ENCODE results near the gene CFAP97D1. TPM values are rescaled to one million over a fixed set of nuclear protein-coding genes. Genes with fewer than 3 reads are reported as not detected.

The CFAP97D1 gene
- total RNA-seq, 1 experiment from 2014 or later, result not detected

DNA sequence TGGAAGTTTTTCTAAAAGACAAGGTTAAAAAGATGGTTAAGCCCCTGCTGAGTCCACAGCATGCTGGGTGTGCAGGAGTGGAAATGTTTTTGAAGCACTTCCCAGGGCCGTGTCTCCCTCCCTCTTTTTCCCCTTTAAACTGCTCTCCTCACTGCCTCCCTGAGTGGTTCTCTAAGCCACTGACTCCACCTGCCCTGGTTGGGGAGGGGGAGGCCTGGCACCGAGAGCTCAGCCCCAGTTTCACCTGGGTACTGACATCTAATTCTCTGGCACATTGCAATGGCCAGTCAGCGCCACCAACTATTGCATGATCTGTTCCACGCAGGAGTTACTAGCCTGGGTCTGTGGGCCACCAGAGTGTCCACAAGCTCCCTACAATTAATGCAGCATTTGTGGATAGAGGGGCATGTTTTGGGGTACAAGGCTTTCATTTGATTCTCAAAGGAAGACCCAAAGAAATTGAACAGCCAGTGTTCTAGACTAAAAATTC, 30.0 kb downstream of the CFAP97D1 start:
- no peak for DNase-seq
- Histone ChIP-seq H3K4me3 (no peak overlapping the region), H3K9me3 (no peaks in the 10 kb centered on the region)

DNA sequence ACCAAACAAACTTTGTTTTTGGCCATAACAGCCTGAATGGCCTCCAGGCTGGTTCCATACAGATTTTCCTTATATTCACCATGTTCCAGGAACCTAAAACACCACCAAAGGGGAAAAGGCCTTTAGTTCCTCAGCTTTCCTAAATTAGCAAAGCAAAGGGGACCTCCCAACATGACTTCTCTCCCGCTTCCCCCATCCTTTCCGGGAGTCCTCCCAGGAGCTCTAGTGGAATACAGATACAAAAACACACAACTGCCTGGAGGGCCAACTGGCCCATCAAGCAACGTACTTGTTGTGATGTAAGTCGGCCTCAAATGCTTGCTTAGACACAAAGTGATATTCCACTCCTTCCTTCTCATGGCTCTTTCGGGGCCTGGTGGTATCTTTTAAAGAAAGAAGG, 30.6 kb downstream of the CFAP97D1 start:
- DNase-seq, result no peak
- peaks cover 39% of the 10 kb centered on the region for H3K36me3 ChIP-seq

More for the DNA sequence above, 30.0 kb downstream of the CFAP97D1 start:
- H3K27me3 ChIP-seq, result no peaks in the 10 kb centered on the region
- H3K36me3 ChIP-seq, result peaks cover 38% of the 10 kb centered on the region

DNA sequence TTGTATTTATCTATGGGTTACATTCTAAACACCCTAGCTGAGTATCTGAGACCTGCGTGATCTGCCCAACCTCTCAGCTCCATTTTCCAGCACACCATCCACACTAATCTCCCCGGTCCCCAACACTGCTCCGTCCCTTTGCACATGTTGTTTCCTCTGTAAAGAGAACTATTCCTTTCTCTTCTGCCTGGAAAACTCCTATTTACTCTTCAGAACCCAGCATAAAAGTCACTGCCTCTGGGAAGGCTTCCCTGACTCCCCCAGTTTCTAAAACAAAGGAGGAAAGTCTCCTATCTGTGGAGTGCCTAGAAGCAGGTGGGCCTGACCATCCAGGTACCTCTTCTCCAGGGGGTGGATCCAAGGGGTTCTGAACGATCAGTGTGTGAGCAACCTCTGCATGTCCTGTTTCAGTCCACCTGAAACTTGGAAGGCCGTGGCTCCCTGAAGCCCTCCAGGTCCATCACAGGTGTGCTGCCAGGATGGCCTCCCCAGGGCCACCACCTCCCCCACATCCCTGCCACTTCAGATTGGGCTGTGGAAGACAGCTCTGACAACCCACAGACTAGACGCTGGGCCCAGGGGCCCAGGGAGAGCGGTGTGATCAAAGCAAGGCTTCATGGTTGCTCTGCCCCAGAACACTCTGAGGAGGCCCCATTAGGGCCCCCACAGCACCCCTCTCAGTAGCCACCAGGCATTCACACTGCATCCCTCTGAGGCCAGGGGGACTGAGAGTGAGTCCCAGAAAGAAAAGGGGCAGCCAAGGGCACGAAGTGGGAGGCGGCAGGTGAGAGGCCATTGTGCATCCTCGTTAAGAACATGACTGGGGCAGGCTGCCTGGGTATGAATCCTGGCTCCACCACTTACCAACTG, 32.4 kb downstream of the CFAP97D1 start:
- Histone ChIP-seq H3K27me3 (no peaks in the 10 kb centered on the region), H3K36me3 (peaks cover 40% of the 10 kb centered on the region), H3K4me3 (no peak overlapping the region), H3K9me3 (no peaks in the 10 kb centered on the region)
- no peak for DNase-seq

More for the DNA sequence above, 30.6 kb downstream of the CFAP97D1 start:
- H3K27me3 ChIP-seq, result no peaks in the 10 kb centered on the region
- no peak overlapping the region for H3K4me3 ChIP-seq
- no peaks in the 10 kb centered on the region for H3K9me3 ChIP-seq

DNA sequence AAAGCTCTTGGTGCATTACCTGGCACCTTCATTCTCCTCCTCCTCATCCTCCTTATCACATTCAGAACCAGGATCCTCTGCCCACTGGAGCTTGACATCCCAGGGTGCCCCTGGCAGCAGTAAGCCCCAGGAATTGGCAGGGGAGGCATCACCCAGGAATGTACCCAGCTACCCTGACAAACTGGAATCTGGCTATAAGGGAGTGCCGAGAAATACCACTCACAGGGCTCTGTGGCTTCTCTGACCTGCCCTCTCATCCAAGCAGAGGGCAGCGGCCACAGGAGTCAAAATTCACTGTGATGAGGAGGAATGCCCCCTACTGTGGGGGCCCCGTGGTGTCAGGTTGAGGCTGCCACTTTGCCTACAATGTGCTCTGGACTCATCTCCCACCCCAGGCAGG, 33.2 kb downstream of the CFAP97D1 start:
- H3K27me3 ChIP-seq, result no peaks in the 10 kb centered on the region
- H3K36me3 ChIP-seq, result peaks cover 32% of the 10 kb centered on the region
- H3K9me3 ChIP-seq, result no peaks in the 10 kb centered on the region
- H3K4me3 ChIP-seq, result no peak overlapping the region
- DNase-seq, result no peak

DNA sequence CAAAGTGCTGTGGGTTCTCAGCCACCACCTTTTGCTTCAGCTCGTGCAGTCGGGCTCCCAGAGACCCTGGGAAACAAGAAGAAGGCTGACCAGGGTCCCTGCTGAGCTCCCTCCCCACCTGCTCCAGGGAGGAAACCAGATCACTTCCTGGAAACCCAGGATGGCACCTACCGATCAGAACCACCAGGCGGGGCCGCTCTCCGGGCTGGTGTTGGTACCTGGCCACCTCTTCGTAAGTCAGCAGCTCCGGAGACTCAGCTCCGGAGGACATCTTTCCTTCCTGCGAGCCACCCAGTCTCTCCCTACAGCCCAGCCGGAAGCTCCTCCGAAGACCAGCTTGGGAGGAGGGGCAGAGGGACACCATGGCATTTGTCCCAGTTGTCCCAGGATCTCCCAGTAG, 33.8 kb downstream of the CFAP97D1 start:
- Histone ChIP-seq H3K9me3 (no peaks in the 10 kb centered on the region), H3K4me3 (no peak overlapping the region)
- DNase-seq, result no peak

DNA sequence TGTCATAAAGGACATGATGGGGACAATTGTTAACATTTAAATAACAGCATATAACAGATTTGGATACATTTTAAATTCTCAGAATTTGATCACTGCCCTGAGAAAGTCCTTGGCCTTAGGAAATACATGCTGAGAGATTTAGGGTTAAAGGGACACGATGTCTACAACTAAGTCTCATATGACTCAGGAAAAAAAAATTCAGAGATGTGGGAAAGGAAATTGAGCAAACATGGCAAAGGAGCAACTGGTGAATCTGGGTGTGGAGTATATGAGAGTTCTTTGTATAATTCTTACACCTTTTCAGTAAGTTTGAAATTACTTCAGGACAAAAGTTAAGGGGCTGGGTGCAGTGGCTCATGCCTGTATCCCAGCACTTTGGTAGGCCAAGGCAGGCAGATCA, 34.5 kb downstream of the CFAP97D1 start:
- Histone ChIP-seq H3K4me3 (no peak overlapping the region), H3K9me3 (no peaks in the 10 kb centered on the region), H3K36me3 (peaks cover 26% of the 10 kb centered on the region), H3K27me3 (no peaks in the 10 kb centered on the region)
- no peak for DNase-seq

More for the DNA sequence above, 33.8 kb downstream of the CFAP97D1 start:
- Histone ChIP-seq H3K36me3 (peaks cover 28% of the 10 kb centered on the region), H3K27me3 (no peaks in the 10 kb centered on the region)

DNA sequence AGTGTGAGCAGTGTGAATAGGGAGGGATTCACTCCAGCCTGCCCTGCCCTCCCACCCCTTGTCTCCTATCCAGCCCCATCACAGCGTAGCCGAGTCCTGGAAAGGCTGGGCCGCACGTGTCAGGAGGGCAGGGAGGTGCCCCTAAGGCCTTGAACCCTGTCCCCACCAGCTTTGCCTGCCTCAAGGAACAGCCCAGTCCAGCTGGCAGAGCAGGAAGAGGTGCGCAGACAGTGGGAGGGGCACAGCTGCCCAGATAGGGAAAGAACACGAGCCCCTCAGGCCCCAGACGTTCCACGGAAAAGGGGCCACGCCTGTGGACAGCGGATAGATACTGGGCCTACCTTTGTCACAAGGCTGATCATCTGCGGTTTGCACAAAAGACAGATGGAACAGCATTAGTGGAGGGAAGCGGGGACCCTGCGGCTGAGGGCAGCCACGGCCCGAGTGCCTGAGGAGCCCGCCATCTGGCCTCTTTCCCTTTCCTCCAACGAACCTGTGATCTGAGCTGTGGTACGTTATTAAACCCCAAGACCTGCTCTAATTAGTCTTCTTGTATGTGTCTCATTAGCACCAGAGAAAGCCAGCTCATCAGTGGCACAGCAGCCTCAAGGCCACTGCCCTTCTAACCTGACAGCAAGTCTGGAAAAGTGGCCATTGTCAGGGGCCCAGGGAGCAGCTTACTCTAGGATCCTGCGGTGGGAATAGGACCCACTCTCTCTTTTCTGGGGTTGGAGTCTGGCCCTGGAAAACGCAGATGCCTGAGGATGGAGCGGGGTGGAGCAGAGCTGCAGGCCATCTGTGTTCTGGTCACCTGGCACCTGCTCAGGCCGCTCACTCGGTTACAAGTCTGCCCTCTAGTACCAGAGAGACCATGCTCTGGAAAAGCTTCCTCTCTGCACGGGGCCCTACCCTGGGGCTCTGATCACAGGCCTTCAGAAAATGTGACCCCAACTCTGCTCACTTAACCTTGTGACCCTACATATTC, 36.4 kb downstream of the CFAP97D1 start:
- DNase-seq, result no peak
- no peaks in the 10 kb centered on the region for H3K9me3 ChIP-seq

DNA sequence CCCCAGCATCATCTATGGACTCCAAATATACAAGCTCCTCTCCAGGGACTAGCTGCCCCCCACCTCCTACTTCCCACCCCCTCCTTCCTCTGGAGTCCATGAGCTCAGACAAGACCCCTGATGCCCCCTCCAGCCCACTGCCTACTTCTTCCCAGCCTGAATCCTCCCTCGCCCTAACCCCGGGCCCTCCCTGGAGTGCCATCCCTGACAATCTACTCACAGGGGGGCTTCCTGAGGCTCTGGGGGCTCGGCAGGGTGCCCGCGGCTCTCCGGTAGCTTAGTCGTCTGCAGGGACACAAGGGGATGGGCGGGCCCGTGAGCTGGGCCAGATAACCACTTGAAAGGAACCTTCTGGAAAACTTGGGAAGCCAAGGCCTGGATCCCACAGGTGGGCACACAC, 37.6 kb downstream of the CFAP97D1 start:
- DNase-seq, result no peak
- H3K36me3 ChIP-seq, result peaks cover 33% of the 10 kb centered on the region
- no peaks in the 10 kb centered on the region for H3K27me3 ChIP-seq
- H3K9me3 ChIP-seq, result no peaks in the 10 kb centered on the region
- H3K4me3 ChIP-seq, result no peak overlapping the region

More for the DNA sequence above, 36.4 kb downstream of the CFAP97D1 start:
- no peaks in the 10 kb centered on the region for H3K27me3 ChIP-seq
- H3K36me3 ChIP-seq, result peaks cover 28% of the 10 kb centered on the region
- no peak overlapping the region for H3K4me3 ChIP-seq

DNA sequence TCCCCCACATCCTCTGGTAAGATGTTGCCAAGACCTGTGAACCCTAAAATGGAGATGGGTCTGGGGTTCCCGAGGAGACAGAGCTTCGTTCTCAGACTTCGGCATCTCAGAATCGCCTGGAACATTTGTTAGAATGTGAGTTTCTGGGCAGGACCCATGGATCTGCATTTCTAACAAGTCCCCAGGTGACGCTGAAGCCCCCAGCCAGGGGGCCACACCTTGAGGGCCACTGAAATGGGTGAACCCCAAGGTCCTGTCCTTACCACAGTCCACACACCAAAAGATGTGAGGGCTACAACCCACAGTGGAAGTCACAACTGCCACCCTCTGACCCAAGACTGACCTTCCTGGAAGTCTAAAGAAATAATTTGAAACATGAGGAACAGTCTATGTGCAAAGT, 38.7 kb downstream of the CFAP97D1 start:
- no peaks in the 10 kb centered on the region for H3K27me3 ChIP-seq
- H3K9me3 ChIP-seq, result no peaks in the 10 kb centered on the region
- H3K36me3 ChIP-seq, result peaks cover 34% of the 10 kb centered on the region
- no peak for DNase-seq
- H3K4me3 ChIP-seq, result no peak overlapping the region

DNA sequence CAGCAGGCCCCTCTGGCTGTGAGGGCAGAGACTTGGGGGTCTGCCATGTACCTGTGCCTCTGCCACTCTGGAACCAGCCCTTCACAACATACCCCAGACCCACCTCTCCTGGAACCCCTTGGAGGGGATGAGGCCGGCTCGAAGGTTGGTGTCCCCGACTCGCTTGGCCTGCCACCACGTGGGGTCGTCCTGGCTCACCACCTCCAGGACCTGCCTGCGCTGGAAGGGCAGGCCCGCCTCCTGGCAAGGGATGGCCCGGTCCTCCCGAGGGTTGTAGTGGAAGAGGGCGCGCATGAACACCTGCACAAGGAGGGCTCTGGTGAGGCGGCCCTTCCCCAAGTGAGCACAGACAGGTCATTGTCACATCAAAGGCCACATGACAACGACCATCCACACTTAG, 40.5 kb downstream of the CFAP97D1 start:
- no peak overlapping the region for H3K4me3 ChIP-seq
- H3K36me3 ChIP-seq, result peaks cover 38% of the 10 kb centered on the region
- DNase-seq, result no peak
- no peaks in the 10 kb centered on the region for H3K9me3 ChIP-seq
- H3K27me3 ChIP-seq, result no peaks in the 10 kb centered on the region

DNA sequence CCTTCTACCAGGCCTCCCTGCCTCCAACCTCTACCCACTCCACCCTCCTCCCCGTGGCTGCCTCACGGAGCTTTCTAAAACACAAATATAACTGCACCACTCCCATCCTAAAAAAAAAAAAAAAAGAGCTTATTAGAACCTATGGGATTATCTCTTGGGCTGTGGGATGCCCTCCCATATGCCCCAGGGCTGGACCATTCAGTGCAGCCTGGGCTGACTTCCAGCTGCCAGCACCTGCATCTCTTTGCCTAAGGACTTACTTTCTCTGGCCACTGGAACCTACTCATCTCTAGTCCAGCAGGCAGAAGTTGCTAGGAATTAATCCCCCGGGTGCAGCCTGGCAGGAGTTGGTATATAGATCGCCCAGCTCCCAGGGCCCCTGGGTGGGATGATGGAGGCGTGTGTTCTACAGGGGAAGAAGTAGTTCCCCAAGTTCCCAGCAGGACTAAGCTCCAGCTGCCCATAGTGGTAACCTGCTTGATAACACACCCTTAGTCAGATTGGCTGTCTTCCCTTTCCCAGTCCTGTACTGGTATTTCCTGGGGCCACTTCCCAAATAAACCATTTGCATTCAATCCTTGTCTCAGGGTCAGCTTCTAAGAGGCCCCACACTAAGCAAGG, 42.4 kb downstream of the CFAP97D1 start:
- H3K4me3 ChIP-seq, result no peak overlapping the region
- H3K36me3 ChIP-seq, result peaks cover 33% of the 10 kb centered on the region
- DNase-seq, result no peak
- H3K27me3 ChIP-seq, result no peaks in the 10 kb centered on the region
- no peaks in the 10 kb centered on the region for H3K9me3 ChIP-seq

DNA sequence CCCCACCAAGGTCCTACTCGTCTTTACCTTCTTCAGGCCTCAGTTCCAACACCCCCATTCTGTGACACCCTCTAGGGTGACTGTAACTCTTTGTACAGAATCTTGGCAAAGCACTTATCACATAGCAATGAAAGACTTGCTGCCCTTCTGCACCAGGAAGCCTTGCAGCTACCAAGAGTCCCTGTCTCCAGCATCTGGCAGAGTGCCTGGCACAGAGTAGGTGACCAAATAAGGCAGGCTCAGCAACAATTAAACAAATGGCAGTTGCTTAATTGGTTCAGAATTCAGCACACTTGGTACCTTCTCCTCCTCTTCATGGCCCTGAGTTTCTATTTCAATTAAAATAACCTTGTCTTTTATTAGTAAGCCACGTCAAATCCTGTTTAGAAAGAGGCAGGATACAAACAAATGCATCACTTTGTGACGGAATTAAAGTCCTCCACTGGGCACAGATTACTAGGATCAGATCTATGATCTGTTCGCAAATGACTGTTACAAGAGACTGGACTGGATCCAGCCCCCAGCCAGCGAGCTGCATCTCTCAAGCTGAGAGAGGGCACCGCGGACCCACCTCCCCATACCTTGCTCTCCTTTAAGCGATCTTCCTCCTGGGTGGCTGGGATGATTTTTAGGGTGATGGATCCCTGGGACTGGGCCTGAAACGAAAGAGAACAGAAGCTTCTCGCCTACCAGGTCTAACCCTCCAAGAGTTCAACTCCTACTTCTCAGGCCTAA, 43.3 kb downstream of the CFAP97D1 start:
- DNase-seq, result no peak
- no peaks in the 10 kb centered on the region for H3K9me3 ChIP-seq
- no peaks in the 10 kb centered on the region for H3K27me3 ChIP-seq

DNA sequence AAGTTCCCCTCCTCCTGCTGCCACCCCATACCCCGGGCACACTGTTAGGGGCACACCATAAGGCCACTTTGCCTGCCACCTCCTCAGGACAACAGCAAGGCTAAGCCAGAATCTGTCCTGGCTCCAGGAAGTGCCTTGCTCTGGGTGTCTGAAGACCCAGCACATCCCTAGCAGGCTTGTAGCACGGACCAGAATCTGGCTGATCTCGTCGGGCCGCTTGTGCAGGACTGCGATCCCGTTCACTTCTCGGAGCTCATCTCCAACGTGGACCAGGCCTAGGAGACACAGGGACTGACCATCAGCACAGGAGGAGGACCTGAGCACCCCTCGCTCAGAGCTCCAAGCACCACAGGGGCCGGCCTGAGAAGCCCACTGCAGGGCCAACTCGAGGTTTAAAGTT, 45.3 kb downstream of the CFAP97D1 start:
- Histone ChIP-seq H3K36me3 (peaks cover 44% of the 10 kb centered on the region), H3K27me3 (no peaks in the 10 kb centered on the region), H3K4me3 (no peak overlapping the region), H3K9me3 (no peaks in the 10 kb centered on the region)
- DNase-seq, result no peak

More for the DNA sequence above, 43.3 kb downstream of the CFAP97D1 start:
- Histone ChIP-seq H3K4me3 (no peak overlapping the region), H3K36me3 (peaks cover 34% of the 10 kb centered on the region)

DNA sequence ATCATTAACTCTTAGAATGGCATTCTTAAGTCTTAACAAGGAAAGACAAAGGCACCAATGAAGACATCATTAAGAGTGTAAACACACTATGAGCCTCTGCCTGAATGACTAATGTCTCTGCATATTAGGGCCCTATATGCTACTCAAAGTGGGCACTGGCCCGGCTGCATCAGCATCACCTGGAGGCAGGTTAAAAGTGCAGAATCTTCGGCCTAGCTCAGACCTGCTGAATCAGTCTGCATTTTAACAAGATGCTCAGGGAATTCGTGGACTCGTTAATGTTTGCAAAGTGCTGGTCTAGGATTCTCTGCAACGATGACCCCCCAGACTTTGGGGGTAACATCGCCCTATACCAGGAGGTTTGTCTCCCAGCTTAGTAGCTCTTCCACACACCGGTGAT, 46.0 kb downstream of the CFAP97D1 start:
- Histone ChIP-seq H3K27me3 (no peaks in the 10 kb centered on the region), H3K36me3 (peaks cover 47% of the 10 kb centered on the region), H3K9me3 (no peaks in the 10 kb centered on the region), H3K4me3 (no peak overlapping the region)
- DNase-seq, result no peak

DNA sequence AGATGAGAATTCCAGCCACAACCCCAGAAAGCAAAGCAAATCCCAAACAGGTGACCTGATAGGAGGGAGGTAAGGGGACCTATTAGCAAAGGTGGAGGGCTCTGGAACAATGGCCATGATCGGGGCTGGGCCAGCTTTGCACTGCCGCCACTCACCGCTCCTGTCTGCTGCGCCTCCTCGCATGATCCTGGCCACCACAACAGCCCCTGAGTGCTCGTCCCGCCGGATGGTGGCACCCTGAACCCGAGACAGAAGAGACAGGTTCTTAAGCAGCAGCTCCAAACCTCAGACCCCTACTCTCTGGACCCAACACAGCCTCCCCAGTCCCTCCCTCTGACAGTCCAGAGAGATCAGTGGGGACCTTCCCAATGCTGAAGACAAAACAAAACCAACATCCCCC, 47.4 kb downstream of the CFAP97D1 start:
- H3K36me3 ChIP-seq, result peaks cover 45% of the 10 kb centered on the region
- H3K27me3 ChIP-seq, result no peaks in the 10 kb centered on the region
- H3K4me3 ChIP-seq, result no peak overlapping the region
- DNase-seq, result no peak
- no peaks in the 10 kb centered on the region for H3K9me3 ChIP-seq

DNA sequence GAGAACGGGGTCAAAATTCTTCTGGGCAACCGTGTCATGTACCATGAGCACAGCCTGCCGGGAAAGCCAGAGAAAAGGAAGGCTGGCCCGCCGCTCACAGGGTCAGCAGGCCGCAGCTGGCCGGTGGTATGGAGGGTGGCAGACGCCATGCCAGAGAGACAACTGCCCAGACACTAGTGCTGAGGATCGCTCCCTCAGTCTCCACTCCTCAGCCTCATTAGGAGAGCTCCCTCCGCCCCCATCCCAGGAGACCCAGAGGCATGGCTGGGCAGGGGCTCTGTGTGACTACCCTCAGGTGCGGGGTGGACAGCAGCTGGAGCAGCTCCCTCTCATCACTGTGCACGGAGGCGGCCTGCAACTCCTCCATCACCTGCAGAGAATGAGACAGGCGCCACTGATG, 49.5 kb downstream of the CFAP97D1 start:
- peaks cover 33% of the 10 kb centered on the region for H3K36me3 ChIP-seq

More for the DNA sequence above, 49.5 kb downstream of the CFAP97D1 start:
- Histone ChIP-seq H3K27me3 (peaks cover 4% of the 10 kb centered on the region; the same call in 1 of the 2 replicates), H3K4me3 (no peak overlapping the region), H3K9me3 (no peaks in the 10 kb centered on the region)
- DNase-seq, result no peak
